Thoracic aorta (tissue), 2 donors: Measurements from ENCODE around the gene CDKL1. TPM values are rescaled to one million over a fixed set of nuclear protein-coding genes. Genes with fewer than 3 reads are reported as not detected.

Source experiments
- ATAC-seq: fragments of 150-250 bp; one replicate; pipeline ENCODE4 v1.8.0; 2017; ENCODE audit warnings: low read depth; ENCODE audit not compliant: insufficient number of reproducible peaks, low FRiP score
- DNase-seq: peaks from one replicate; pipeline ENCODE4 v3.0.0-alpha.2; 2020; ENCODE audit warnings: low spot score
- H3K27ac ChIP-seq, 2 donors: fragments of 200-600 bp; sonication (generic); 1 replicate in 1 of 2; 2 replicates in 1 of 2; pipeline ENCODE4 v1.5.1; 2016; ENCODE audit warnings: mild to moderate bottlenecking in 2 of 2, moderate library complexity in 2 of 2
- H3K27me3 ChIP-seq: fragments of 200-600 bp; sonication (generic); replicated peaks from 2 replicates; pipeline ENCODE4 v1.6.0; 2016; ENCODE audit warnings: mild to moderate bottlenecking; ENCODE audit not compliant: insufficient read depth
- H3K36me3 ChIP-seq: fragments of 200-600 bp; sonication (generic); one replicate; pipeline ENCODE4 v1.5.1; 2016
- H3K4me1 ChIP-seq, 2 donors: fragments of 200-600 bp; sonication (generic); 1 replicate in 1 of 2; 2 replicates in 1 of 2; pipeline versions ENCODE4 v1.5.1 to v1.6.0; 2016; ENCODE audit warnings: low read depth in 2 of 2, mild to moderate bottlenecking in 1 of 2; ENCODE audit not compliant: control insufficient read depth in 1 of 2
- H3K4me3 ChIP-seq: fragments of 200-600 bp; sonication (generic); 2 replicates; pipeline ENCODE4 v1.5.1; 2016; ENCODE audit warnings: mild to moderate bottlenecking
- H3K9me3 ChIP-seq: fragments of 200-600 bp; sonication (generic); 2 replicates; pipeline ENCODE4 v1.5.1; 2016
- CTCF ChIP-seq: fragments of 200-600 bp; sonication (generic); IDR thresholded peaks from one replicate; pipeline ENCODE4 v1.5.1; 2019; ENCODE audit warnings: antibody characterized with exemption
- total RNA-seq, 2 donors: library from RNA; depleted of rRNA; stranded (reverse); fragments of >200 nt; gene quantifications; one replicate each; pipeline versions ENCODE4 v1.1.0 to v1.2.3, GENCODE V29; 2016

Gene CDKL1
- total RNA-seq, 2 donors from 2014 or later = 2.8 to 8.1 TPM

GRCh38 chr14:50407111-50407812 is 10.6 kb upstream of the CDKL1 start:
- no peak overlapping the region for H3K27ac ChIP-seq
- DNase-seq = no peak
- H3K4me3 ChIP-seq = no peak overlapping the region
- no peaks in the 10 kb centered on the region for H3K9me3 ChIP-seq
- no peak for TF ChIP-seq CTCF
- H3K27me3 ChIP-seq = no peaks in the 10 kb centered on the region
- H3K36me3 ChIP-seq = no peaks in the 10 kb centered on the region
- no peaks in the 10 kb centered on the region for H3K4me1 ChIP-seq
- ATAC-seq = no peak

GRCh38 chr14:50403419-50403818 is 6.7 kb upstream of the CDKL1 start:
- Histone ChIP-seq H3K4me3 (no peak overlapping the region), H3K27me3 (no peaks in the 10 kb centered on the region), H3K27ac (no peak overlapping the region), H3K9me3 (no peaks in the 10 kb centered on the region), H3K4me1 (peaks cover 3 to 15% of the 10 kb centered on the region in 2 donors), H3K36me3 (no peaks in the 10 kb centered on the region)
- ATAC-seq (no peak), DNase-seq (no peak)
- no peak for TF ChIP-seq CTCF

GRCh38 chr14:50402965-50403364 is 6.3 kb upstream of the CDKL1 start:
- no peaks in the 10 kb centered on the region for H3K9me3 ChIP-seq
- no peak overlapping the region for H3K27ac ChIP-seq
- H3K4me3 ChIP-seq = no peak overlapping the region
- no peak for ATAC-seq
- DNase-seq = no peak
- no peaks in the 10 kb centered on the region for H3K27me3 ChIP-seq
- no peak for TF ChIP-seq CTCF
- no peaks in the 10 kb centered on the region for H3K36me3 ChIP-seq
- peaks cover 3 to 15% of the 10 kb centered on the region in 2 donors for H3K4me1 ChIP-seq

- ATAC-seq (no peak), DNase-seq (no peak)
- Histone ChIP-seq H3K27ac (no peak overlapping the region), H3K9me3 (no peaks in the 10 kb centered on the region), H3K36me3 (no peaks in the 10 kb centered on the region), H3K4me3 (no peak overlapping the region), H3K4me1 (peaks cover 3 to 29% of the 10 kb centered on the region in 2 donors), H3K27me3 (no peaks in the 10 kb centered on the region)
- no peak for TF ChIP-seq CTCF
Measured at GRCh38 chr14:50400461-50400860, 3.8 kb upstream of the CDKL1 start.

GRCh38 chr14:50399251-50400032 is 2.8 kb upstream of the CDKL1 start:
- TF ChIP-seq CTCF = no peak
- Histone ChIP-seq H3K27me3 (no peaks in the 10 kb centered on the region), H3K9me3 (no peaks in the 10 kb centered on the region), H3K27ac (no peak overlapping the region), H3K4me1 (peaks cover 3 to 33% of the 10 kb centered on the region in 2 donors), H3K4me3 (no peak overlapping the region), H3K36me3 (no peaks in the 10 kb centered on the region)
- DNase-seq = peak; percentile 16
- ATAC-seq = no peak
